HCT116 (cell line): Measurements from ENCODE around the gene APOL3. TPM values are rescaled to one million over a fixed set of nuclear protein-coding genes. Genes with fewer than 3 reads are reported as not detected.

Source experiments
- ATAC-seq: fragments of 200-7000 bp; cut with Tn5 transposase; 2 replicates; pipeline ENCODE4 v1.9.1; 2020; ENCODE audit warnings: mild to moderate bottlenecking, moderate library complexity
- BruUV-seq: library from RNA; stranded (reverse); fragments of 400-500 nt; replicated peaks from 2 replicates; lab custom pipeline; 2021; lab: Mats Ljungman, UMichigan
- CTCF ChIA-PET: fragments of 300-600 bp; sonication (Branson Sonifier 250); formaldehyde crosslinking; loops from one replicate; lab custom pipeline; 2021; ENCODE audit warnings: antibody characterized with exemption; lab: Charles Lee
- POLR2A ChIA-PET: fragments of 300-600, 350-600 bp; sonication (Branson Sonifier 250); formaldehyde crosslinking; loops from one replicate; lab custom pipeline; 2021; ENCODE audit warnings: antibody characterized with exemption; lab: Charles Lee
- RAD21 ChIA-PET, 2 experiments: fragments of 300-600 bp; sonication (Branson Sonifier 250); formaldehyde crosslinking; loops; one replicate each; lab custom pipeline; 2023; ENCODE audit warnings: low total read pairs in 2 of 2; ENCODE audit not compliant: uncharacterized antibody in 2 of 2, unreplicated experiment in 2 of 2, low non-redundant PET in 1 of 2; lab: Charles Lee
- DNase-seq: peaks from one replicate; pipeline ENCODE4 v3.0.0-alpha.2; 2010; ENCODE audit warnings: low read depth, low spot score
- H2AFZ ChIP-seq: fragments of 200-600 bp; shearing (Covaris generic), sonication (generic); 2 replicates; pipeline ENCODE4 v1.6.1; 2017; ENCODE audit warnings: low read depth, mixed run types, mixed read lengths, antibody characterized with exemption, low read length; ENCODE audit not compliant: poor library complexity, severe bottlenecking
- H3K27ac ChIP-seq: 2 replicates; pipeline ENCODE4 v1.5.1; 2012; ENCODE audit warnings: low read depth, low read length
- H3K27me3 ChIP-seq: fragments of 200-600 bp; sonication (generic); 2 replicates; pipeline ENCODE4 v1.6.1; 2016; ENCODE audit warnings: mixed run types, low read length, mixed read lengths; ENCODE audit not compliant: insufficient read depth
- H3K36me3 ChIP-seq, 2 experiments: fragments of 200-500 bp in 1 of 2; fragments of 200-600 bp in 1 of 2; sonication (Bioruptor generic) in 1 of 2; sonication (generic) in 1 of 2; 2 replicates each; pipeline versions ENCODE4 v1.5.1 to v1.6.1; 2014 to 2016; ENCODE audit warnings: low read length in 2 of 2, inconsistent platforms in 1 of 2, mixed read lengths in 1 of 2, mixed run types in 1 of 2; ENCODE audit not compliant: insufficient read depth in 2 of 2, control insufficient read depth in 1 of 2
- H3K4me1 ChIP-seq, 2 experiments: fragments of 200-600 bp in 1 of 2; sonication (generic) in 1 of 2; 2 replicates each; pipeline versions ENCODE4 v1.5.1 to v1.6.1; 2012 to 2017; ENCODE audit warnings: low read length in 2 of 2, inconsistent platforms in 1 of 2, mild to moderate bottlenecking in 1 of 2, mixed read lengths in 1 of 2, mixed run types in 1 of 2, moderate library complexity in 1 of 2; ENCODE audit not compliant: insufficient read depth in 2 of 2, control insufficient read depth in 1 of 2
- H3K4me2 ChIP-seq: fragments of 200-600 bp; sonication (generic); 2 replicates; pipeline ENCODE4 v1.6.1; 2017; ENCODE audit warnings: mixed run types, low read length, mixed read lengths
- H3K4me3 ChIP-seq, 2 experiments: fragments of 200-600 bp in 1 of 2; sonication (generic) in 1 of 2; replicated peaks in 1 of 2; 2 replicates each; pipeline ENCODE4 v1.5.1; 2011 to 2016; ENCODE audit warnings: low read length in 2 of 2, control low read depth in 1 of 2, low read depth in 1 of 2, mild to moderate bottlenecking in 1 of 2, mixed read lengths in 1 of 2, mixed run types in 1 of 2
- H3K79me2 ChIP-seq: fragments of 200-600 bp; sonication (generic); 2 replicates; pipeline ENCODE4 v1.6.1; 2017; ENCODE audit warnings: mild to moderate bottlenecking, mixed run types, low read length, moderate library complexity, mixed read lengths; ENCODE audit not compliant: insufficient read depth
- H3K9ac ChIP-seq: fragments of 200-600 bp; sonication (generic); 2 replicates; pipeline ENCODE4 v1.6.1; 2016; ENCODE audit warnings: low read length, mixed read lengths
- H3K9me2 ChIP-seq: fragments of 200-600 bp; sonication (generic), shearing (Covaris generic); 2 replicates; pipeline ENCODE4 v1.6.1; 2017; ENCODE audit warnings: mixed run types, mild to moderate bottlenecking, moderate library complexity; ENCODE audit not compliant: insufficient read depth
- H3K9me3 ChIP-seq, 2 experiments: fragments of 200-500 bp in 1 of 2; fragments of 200-600 bp in 1 of 2; sonication (Bioruptor generic) in 1 of 2; sonication (generic) in 1 of 2; 2 replicates each; pipeline ENCODE4 v1.6.1; 2014 to 2017; ENCODE audit warnings: low read length in 2 of 2, mixed read lengths in 2 of 2, inconsistent platforms in 1 of 2, low read depth in 1 of 2, mild to moderate bottlenecking in 1 of 2, mixed run types in 1 of 2, moderate library complexity in 1 of 2; ENCODE audit not compliant: control insufficient read depth in 1 of 2, insufficient read depth in 1 of 2
- H4K20me1 ChIP-seq: fragments of 200-600 bp; sonication (generic), shearing (Covaris generic); 2 replicates; pipeline ENCODE4 v1.6.1; 2017; ENCODE audit warnings: mixed run types, mild to moderate bottlenecking, moderate library complexity; ENCODE audit not compliant: insufficient read depth
- ATF3 ChIP-seq: IDR thresholded peaks from 2 replicates; pipeline ENCODE4 v1.6.1; 2012
- CBX3 ChIP-seq: IDR thresholded peaks from 2 replicates; pipeline ENCODE4 v1.6.1; 2012; ENCODE audit warnings: low read depth
- CEBPB ChIP-seq: IDR thresholded peaks from 2 replicates; pipeline ENCODE4 v1.6.1; 2012; ENCODE audit warnings: low read depth
- ELF1 ChIP-seq: IDR thresholded peaks from 2 replicates; pipeline ENCODE4 v1.6.1; 2012; ENCODE audit warnings: low read depth, borderline replicate concordance
- EZH2 ChIP-seq: fragments of 200-600 bp; sonication (generic); IDR thresholded peaks from 2 replicates; pipeline ENCODE4 v1.6.1; 2017; ENCODE audit warnings: antibody characterized with exemption, mixed run types
- JUND ChIP-seq: IDR thresholded peaks from 2 replicates; pipeline ENCODE4 v1.6.1; 2012
- POLR2A ChIP-seq: IDR thresholded peaks from 2 replicates; pipeline ENCODE4 v1.7.0; 2011; ENCODE audit warnings: borderline replicate concordance; ENCODE audit not compliant: insufficient read depth, insufficient read length; ENCODE audit errors: extremely low read depth
- SIN3A ChIP-seq: IDR thresholded peaks from 2 replicates; pipeline ENCODE4 v1.6.1; 2012; ENCODE audit warnings: low read depth
- SP1 ChIP-seq: IDR thresholded peaks from 2 replicates; pipeline ENCODE4 v1.6.1; 2012; ENCODE audit warnings: low read depth
- SRF ChIP-seq: IDR thresholded peaks from 2 replicates; pipeline ENCODE4 v1.6.1; 2012; ENCODE audit warnings: low read depth
- TCF7L2 ChIP-seq: IDR thresholded peaks from 2 replicates; pipeline ENCODE4 v1.7.0; 2011; ENCODE audit warnings: borderline replicate concordance, inconsistent platforms; ENCODE audit not compliant: insufficient read depth, insufficient read length; ENCODE audit errors: extremely low read depth
- ZNF274 ChIP-seq: fragments of 200-500 bp; sonication (Bioruptor generic); IDR thresholded peaks from 2 replicates; pipeline ENCODE4 v1.6.1; 2014; ENCODE audit warnings: mild to moderate bottlenecking, low read depth, low read length, inconsistent platforms
- intact Hi-C: fragments of 100-400 bp; cut with micrococcal nuclease; formaldehyde crosslinking; loops from 2 replicates; pipeline ENCODE4 v1.10.0; 2022
- total RNA-seq: library from RNA; stranded (reverse); gene quantifications from one replicate; pipeline ENCODE4 v1.2.1, GENCODE V29; 2021; ENCODE audit not compliant: unreplicated experiment
- TF ChIP-seq, protein P1 (sequence below): IDR thresholded peaks from 2 replicates; pipeline ENCODE4 v1.6.1; 2012; ENCODE audit warnings: low read depth
- TF ChIP-seq, protein P2 (sequence below), 3 experiments: fragments of 200-600 bp in 1 of 3; sonication (generic) in 1 of 3; IDR thresholded peaks in 2 of 3; conservative IDR thresholded peaks in 1 of 3; 2 replicates each; pipeline ENCODE4 v1.5.1; 2012 to 2017; ENCODE audit warnings: low read depth in 2 of 3, low read length in 2 of 3, antibody characterized with exemption in 1 of 3, borderline replicate concordance in 1 of 3, control low read depth in 1 of 3, mild to moderate bottlenecking in 1 of 3, mixed read lengths in 1 of 3, mixed run types in 1 of 3, moderate library complexity in 1 of 3; ENCODE audit not compliant: insufficient read depth in 1 of 3
- TF ChIP-seq, protein P3 (sequence below): IDR thresholded peaks from 2 replicates; pipeline ENCODE4 v1.6.1; 2011; ENCODE audit warnings: mild to moderate bottlenecking, low read length, moderate library complexity; ENCODE audit not compliant: insufficient replicate concordance; ENCODE audit errors: extremely low read depth
- TF ChIP-seq, protein P4 (sequence below): IDR thresholded peaks from 2 replicates; pipeline ENCODE4 v1.6.1; 2012

APOL3 gene
- total RNA-seq, 1 experiment from 2014 or later = 0.49 TPM

GRCh38 chr22:36206255-36206654, 45.7 kb upstream of the APOL3 start:
- Histone ChIP-seq H4K20me1 (no peaks in the 10 kb centered on the region), H3K79me2 (no peaks in the 10 kb centered on the region), H2AFZ (no peak overlapping the region), H3K4me3 (no peak overlapping the region), H3K9me3 (no peaks in the 10 kb centered on the region), H3K4me2 (no peak overlapping the region)
- CTCF ChIA-PET = no interaction called here
- TF ChIP-seq TCF7L2 (no peak), ELF1 (no peak), POLR2A (no peak), EZH2 (no peak), ATF3 (no peak), SIN3A (no peak), ZNF274 (no peak), JUND (no peak), CEBPB (no peak), SRF (no peak), SP1 (no peak), CBX3 (no peak)
- TF ChIP-seq, protein P1, sequence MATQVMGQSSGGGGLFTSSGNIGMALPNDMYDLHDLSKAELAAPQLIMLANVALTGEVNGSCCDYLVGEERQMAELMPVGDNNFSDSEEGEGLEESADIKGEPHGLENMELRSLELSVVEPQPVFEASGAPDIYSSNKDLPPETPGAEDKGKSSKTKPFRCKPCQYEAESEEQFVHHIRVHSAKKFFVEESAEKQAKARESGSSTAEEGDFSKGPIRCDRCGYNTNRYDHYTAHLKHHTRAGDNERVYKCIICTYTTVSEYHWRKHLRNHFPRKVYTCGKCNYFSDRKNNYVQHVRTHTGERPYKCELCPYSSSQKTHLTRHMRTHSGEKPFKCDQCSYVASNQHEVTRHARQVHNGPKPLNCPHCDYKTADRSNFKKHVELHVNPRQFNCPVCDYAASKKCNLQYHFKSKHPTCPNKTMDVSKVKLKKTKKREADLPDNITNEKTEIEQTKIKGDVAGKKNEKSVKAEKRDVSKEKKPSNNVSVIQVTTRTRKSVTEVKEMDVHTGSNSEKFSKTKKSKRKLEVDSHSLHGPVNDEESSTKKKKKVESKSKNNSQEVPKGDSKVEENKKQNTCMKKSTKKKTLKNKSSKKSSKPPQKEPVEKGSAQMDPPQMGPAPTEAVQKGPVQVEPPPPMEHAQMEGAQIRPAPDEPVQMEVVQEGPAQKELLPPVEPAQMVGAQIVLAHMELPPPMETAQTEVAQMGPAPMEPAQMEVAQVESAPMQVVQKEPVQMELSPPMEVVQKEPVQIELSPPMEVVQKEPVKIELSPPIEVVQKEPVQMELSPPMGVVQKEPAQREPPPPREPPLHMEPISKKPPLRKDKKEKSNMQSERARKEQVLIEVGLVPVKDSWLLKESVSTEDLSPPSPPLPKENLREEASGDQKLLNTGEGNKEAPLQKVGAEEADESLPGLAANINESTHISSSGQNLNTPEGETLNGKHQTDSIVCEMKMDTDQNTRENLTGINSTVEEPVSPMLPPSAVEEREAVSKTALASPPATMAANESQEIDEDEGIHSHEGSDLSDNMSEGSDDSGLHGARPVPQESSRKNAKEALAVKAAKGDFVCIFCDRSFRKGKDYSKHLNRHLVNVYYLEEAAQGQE = no peak
- TF ChIP-seq, protein P2, sequence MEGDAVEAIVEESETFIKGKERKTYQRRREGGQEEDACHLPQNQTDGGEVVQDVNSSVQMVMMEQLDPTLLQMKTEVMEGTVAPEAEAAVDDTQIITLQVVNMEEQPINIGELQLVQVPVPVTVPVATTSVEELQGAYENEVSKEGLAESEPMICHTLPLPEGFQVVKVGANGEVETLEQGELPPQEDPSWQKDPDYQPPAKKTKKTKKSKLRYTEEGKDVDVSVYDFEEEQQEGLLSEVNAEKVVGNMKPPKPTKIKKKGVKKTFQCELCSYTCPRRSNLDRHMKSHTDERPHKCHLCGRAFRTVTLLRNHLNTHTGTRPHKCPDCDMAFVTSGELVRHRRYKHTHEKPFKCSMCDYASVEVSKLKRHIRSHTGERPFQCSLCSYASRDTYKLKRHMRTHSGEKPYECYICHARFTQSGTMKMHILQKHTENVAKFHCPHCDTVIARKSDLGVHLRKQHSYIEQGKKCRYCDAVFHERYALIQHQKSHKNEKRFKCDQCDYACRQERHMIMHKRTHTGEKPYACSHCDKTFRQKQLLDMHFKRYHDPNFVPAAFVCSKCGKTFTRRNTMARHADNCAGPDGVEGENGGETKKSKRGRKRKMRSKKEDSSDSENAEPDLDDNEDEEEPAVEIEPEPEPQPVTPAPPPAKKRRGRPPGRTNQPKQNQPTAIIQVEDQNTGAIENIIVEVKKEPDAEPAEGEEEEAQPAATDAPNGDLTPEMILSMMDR (IDR thresholded peaks at IDR 0.05 in 2 of 3, conservative IDR thresholded peaks at IDR 0.05 in 1 of 3; ENCODE audit: borderline replicate concordance in 1 of 3, insufficient read depth in 1 of 3, low read depth in 2 of 3, low read length in 2 of 3) = no peak
- TF ChIP-seq, protein P3, sequence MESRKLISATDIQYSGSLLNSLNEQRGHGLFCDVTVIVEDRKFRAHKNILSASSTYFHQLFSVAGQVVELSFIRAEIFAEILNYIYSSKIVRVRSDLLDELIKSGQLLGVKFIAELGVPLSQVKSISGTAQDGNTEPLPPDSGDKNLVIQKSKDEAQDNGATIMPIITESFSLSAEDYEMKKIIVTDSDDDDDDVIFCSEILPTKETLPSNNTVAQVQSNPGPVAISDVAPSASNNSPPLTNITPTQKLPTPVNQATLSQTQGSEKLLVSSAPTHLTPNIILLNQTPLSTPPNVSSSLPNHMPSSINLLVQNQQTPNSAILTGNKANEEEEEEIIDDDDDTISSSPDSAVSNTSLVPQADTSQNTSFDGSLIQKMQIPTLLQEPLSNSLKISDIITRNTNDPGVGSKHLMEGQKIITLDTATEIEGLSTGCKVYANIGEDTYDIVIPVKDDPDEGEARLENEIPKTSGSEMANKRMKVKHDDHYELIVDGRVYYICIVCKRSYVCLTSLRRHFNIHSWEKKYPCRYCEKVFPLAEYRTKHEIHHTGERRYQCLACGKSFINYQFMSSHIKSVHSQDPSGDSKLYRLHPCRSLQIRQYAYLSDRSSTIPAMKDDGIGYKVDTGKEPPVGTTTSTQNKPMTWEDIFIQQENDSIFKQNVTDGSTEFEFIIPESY = no peak
- TF ChIP-seq, protein P4, sequence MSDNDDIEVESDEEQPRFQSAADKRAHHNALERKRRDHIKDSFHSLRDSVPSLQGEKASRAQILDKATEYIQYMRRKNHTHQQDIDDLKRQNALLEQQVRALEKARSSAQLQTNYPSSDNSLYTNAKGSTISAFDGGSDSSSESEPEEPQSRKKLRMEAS = no peak
- TF ChIP-seq, all 23 proteins: peak for 0
- Histone ChIP-seq H3K9me2 (no peaks in the 10 kb centered on the region), H3K4me1 (no peaks in the 10 kb centered on the region), H3K27me3 (peaks cover 5% of the 10 kb centered on the region; the same call in 1 of the 2 replicates), H3K9ac (no peak overlapping the region), H3K27ac (no peak overlapping the region), H3K36me3 (no peaks in the 10 kb centered on the region)
- BruUV-seq = no TSS peak
- intact Hi-C loops = no loop called here
- RAD21 ChIA-PET = no interaction called here
- DNase-seq = no peak
- ATAC-seq = no peak
- POLR2A ChIA-PET = no interaction called here
